ENCODE results near the gene ITGB2. TPM values are rescaled to one million over a fixed set of nuclear protein-coding genes. Genes with fewer than 3 reads are reported as not detected.

Gene ITGB2
- total RNA-seq, 1 experiment from 2014 or later = 120 TPM

DNA sequence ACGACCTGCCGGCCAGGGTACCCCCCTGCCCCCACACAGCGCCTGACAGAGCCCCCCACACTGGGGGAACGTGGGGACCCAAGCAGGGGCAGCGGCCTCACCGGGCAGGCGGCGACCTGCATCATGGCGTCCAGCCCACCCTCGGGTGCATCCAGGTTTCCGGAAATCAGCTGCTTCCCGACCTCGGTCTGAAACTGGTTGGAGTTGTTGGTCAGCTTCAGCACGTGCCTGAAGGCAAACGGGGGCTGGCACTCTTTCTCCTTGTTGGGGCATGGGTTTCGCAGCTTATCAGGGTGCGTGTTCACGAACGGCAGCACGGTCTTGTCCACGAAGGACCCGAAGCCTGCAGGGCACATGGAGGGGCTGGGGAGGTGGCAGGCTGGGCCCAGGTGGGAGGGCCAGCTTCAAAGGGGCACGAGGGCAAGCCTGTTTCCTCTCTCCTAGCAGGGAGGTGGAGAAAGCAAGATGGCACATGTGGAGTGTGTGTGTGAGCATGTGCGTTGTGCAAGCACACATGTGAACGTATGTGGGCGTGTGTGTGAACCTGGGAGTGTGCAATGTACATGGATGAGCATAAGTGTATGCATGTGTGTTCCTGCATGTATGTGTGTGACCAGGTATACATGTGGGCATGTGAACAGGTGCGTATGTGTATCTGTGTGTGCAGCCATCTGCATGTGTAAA lies 19.2 kb downstream of the ITGB2 start:
- Histone ChIP-seq H3K27ac (no peak overlapping the region), H3K9me3 (replicated peaks) (0 out of 2 replicates have a peak, but pooled peaks cover 6% of the 10 kb centered on the region), H3K4me1 (replicated peaks) (peaks cover 17% of the 10 kb centered on the region), H3K4me3 (no peak overlapping the region), H3K36me3 (peaks cover 64% of the 10 kb centered on the region), H3K27me3 (replicated peaks) (no peaks in the 10 kb centered on the region)
- no peak for DNase-seq (ENCODE audit: low read depth in 1 of 2, low spot score in 2 of 2)

DNA sequence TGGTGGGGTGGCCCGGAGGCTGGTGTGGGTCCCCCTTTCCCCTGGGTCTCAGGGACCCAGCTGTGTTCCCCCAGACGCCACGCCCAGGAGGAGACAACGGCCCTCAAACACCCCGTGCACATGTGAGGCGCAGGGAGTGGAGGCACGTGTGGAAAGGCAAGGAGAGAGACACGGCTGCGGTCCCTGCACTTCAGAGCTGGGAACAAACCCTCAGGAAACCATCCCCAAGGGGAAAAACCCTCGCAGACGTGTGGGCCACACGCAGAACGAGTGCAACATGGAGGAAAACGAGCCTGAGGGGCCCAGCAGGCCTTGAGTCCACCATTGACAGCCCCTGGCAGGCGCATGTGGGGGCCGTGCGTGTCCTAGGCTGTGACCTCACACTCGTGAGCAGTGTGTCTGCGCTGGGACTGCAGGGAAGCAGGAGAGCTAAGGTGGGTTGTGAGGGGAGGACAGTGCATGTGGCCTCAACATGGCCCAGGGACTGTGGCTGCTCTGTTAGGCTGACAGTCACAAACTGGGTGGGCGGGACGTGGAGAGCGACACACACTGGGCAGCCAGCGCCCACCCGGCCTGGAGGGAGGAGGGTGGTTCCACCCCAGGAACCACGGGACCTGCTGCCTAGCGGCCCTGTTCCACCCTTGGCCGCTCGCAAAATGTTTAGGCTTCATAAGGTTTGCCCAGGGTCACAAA lies 20.0 kb downstream of the ITGB2 start:
- Histone ChIP-seq H3K9me3 (replicated peaks) (0 out of 2 replicates have a peak, but pooled peaks cover 6% of the 10 kb centered on the region), H3K4me1 (replicated peaks) (peaks cover 17% of the 10 kb centered on the region), H3K27me3 (replicated peaks) (no peaks in the 10 kb centered on the region), H3K4me3 (no peak overlapping the region), H3K27ac (no peak overlapping the region), H3K36me3 (peaks cover 64% of the 10 kb centered on the region)
- no peak for DNase-seq (ENCODE audit: low read depth in 1 of 2, low spot score in 2 of 2)

DNA sequence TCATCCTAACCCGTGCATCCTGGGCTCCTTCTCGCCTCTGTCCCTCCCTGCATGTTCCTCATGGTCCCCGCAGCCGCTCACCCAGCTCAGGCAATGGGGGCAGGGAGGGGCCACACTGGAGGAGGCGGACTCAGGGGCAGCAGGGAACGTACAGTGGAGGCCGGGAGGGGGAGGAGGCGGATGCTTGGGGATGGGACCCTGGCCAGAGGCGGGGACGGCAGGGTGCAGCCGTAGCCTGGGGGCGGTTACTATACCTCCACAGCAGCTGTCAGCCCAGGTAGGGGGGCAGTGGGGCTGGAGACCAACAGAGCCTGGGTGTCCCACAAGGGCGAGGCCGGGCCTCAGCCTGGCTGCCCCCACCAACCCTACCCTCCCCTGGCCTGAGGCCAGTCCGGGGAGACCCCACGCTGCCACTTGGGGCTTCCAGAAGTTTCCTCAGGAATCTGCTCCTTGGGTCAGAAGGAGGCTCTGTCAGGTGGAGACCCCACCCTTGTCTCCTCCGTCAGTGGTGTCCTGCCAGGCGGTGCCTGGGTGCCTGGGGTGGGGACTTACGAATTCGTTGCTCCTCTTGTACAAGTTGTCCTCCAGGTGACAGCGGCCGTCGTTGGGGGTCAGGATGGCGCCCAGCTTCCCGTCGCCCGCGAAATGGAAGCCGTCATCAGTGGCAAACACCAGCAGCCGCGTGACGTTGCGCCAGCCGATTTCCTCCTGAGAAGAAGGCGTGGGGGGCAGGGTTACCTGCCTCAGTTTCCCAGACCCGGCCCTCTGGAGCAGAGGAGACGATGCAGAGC lies 20.7 kb downstream of the ITGB2 start:
- no peak for DNase-seq (ENCODE audit: low read depth in 1 of 2, low spot score in 2 of 2)
- H3K4me1 ChIP-seq (replicated peaks) = peaks cover 17% of the 10 kb centered on the region
- H3K4me3 ChIP-seq = no peak overlapping the region
- H3K9me3 ChIP-seq (replicated peaks) = 0 out of 2 replicates have a peak, but pooled peaks cover 6% of the 10 kb centered on the region
- H3K36me3 ChIP-seq = peaks cover 64% of the 10 kb centered on the region
- H3K27ac ChIP-seq = no peak overlapping the region
- no peaks in the 10 kb centered on the region for H3K27me3 ChIP-seq (replicated peaks)

DNA sequence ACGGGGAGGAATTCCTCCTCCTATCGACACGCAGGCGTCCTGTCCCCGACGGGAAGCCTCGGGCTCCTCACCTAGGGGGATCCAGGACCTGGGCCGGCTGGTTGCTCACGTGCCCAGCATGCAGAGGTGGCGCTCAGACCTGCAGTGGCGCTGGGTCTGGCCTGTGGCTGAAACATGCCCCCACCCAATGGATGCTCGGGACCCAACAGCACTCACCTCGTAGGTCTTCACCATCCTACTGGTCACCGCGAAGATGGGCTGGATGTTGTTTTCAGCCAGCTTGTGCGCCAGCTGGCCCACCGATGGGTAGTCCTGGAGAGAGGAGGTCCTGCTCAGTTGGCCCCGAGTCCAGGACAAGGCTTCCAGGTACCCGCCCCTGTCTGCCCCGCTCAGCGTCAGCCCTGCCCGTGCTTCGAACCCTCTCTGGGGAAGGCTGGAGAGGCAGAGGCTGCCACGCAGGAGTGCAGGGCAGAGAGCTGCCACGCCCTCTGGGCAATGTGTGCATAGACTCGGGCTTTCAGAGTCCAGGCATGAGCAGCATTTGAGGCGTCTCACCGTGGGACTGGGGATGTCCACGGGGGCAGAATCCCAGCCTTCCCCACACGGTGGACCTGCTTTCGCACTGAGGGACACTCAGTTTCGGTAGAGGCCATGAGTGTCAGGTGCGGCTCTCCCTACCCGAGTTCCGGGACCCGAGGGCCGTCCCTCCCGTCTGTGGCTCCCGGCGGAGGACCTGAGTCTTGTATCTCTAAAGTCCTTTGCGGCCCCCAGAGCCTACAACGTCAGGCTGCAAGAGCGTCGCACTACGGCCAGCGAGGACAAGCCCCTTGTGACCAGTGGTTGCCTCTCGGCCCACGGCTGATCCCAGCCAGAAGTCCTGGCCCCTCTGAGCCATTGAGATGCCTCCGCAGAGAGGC lies 21.6 kb downstream of the ITGB2 start:
- no peaks in the 10 kb centered on the region for H3K27me3 ChIP-seq (replicated peaks)

DNA sequence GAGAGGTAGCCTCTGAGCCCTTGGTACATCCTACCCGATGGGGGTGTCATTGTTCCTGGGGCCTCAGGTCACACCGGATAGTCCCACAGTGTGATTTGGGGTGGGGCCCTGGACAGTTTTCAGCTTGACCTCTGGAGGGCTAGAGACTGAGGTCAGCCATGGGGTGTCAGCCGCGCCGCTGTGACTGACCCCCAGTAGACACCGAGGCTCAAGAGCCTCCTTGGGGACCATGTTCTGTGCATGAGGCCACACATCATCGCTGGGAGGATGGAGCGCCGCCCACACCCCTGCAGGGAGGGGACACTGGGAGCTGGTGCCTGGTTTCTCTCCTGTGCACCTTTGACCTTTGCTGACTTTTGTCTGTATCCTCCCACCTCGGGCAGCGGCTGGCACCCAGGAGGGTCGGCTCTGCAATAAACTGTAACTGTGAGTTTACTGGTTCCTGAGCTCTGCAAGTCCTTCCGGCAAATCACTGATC lies 22.6 kb downstream of the ITGB2 start:
- H3K36me3 ChIP-seq = peaks cover 60% of the 10 kb centered on the region
- no peak overlapping the region for H3K4me3 ChIP-seq
- DNase-seq (ENCODE audit: low read depth in 1 of 2, low spot score in 2 of 2) = no peak
- H3K27ac ChIP-seq = no peak overlapping the region
- 0 out of 2 replicates have a peak, but pooled peaks cover 6% of the 10 kb centered on the region for H3K9me3 ChIP-seq (replicated peaks)
- peaks cover 19% of the 10 kb centered on the region for H3K4me1 ChIP-seq (replicated peaks)
- no peaks in the 10 kb centered on the region for H3K27me3 ChIP-seq (replicated peaks)

More for the DNA sequence above, 21.6 kb downstream of the ITGB2 start:
- Histone ChIP-seq H3K4me1 (replicated peaks) (peaks cover 17% of the 10 kb centered on the region), H3K36me3 (peaks cover 64% of the 10 kb centered on the region), H3K27ac (no peak overlapping the region), H3K4me3 (no peak overlapping the region), H3K9me3 (replicated peaks) (0 out of 2 replicates have a peak, but pooled peaks cover 6% of the 10 kb centered on the region)
- no peak for DNase-seq (ENCODE audit: low read depth in 1 of 2, low spot score in 2 of 2)

DNA sequence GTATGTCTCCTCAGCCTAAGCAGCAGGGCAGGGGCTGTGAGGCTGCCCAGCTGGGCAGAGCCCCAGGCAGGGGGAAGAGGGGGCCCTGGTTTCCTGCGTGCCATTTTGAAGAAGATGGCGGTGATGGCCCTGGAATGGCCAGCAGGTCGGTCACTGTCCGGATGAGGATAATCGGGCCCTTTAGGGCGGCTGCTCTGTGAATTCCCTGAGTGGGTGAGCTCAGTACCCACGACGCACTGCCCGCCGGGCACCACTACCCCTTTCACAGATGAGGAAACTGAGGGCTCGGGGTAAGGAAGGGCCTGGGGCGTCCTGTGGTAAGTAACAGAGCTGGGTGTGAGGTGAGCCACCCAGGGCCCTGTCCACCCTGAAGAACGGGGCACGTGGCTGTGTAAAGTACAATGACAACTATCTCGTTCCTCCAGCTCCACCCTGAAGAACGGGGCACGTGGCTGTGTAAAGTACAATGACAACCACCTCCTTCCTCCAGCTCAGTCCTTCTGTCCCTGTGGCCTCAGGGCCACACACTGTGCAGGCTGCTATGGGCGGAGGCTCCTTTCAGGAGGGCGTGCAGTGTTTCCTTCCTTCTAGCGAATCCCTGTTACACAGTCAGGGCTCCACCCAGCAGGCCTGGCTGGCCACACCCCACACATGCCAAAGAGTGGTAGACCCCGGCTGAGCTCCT lies 23.2 kb downstream of the ITGB2 start:
- Histone ChIP-seq H3K4me3 (no peak overlapping the region), H3K4me1 (replicated peaks) (peaks cover 25% of the 10 kb centered on the region), H3K36me3 (peaks cover 58% of the 10 kb centered on the region), H3K9me3 (replicated peaks) (0 out of 2 replicates have a peak, but pooled peaks cover 6% of the 10 kb centered on the region), H3K27ac (peak overlapping the region; percentile 41), H3K27me3 (replicated peaks) (no peaks in the 10 kb centered on the region)
- DNase-seq (ENCODE audit: low read depth in 1 of 2, low spot score in 2 of 2) = peak; percentile 88 to 95

DNA sequence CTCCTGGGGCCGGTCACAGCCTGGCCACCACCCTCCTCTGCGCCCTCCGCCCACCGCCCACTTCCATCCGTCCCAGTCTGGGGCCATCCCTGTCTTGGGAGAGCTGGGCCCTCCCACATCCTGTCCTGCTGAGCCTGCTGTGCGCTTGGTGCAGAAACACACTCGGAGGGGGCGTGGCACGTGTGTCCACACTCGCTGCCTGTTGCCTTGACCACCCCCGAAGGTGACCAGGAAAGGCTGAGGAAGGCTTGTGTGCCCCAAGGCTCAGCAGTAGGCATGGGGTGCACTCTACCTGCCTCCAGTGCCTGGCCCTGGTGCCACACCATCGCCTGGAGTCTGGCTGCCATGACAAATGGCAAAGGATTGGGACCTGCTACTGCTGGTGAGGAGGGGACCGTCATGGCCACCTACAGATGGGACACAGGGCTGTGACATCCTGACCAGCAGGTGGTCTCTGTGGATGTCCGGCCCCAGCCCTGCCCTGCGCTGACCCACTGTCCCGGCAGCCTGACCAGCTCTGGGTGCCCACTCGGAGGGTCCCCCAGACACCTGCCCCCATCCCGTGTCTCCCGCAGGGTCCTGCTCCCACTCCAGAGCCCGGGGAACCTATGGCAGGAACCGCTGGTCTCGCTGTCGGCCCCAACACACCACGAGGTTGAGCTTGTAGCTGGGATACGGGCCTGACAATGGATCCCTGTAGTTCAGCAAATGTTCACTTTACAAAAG lies 24.0 kb downstream of the ITGB2 start:
- no peaks in the 10 kb centered on the region for H3K27me3 ChIP-seq (replicated peaks)
- H3K9me3 ChIP-seq (replicated peaks) = no peaks in the 10 kb centered on the region
- H3K4me3 ChIP-seq = no peak overlapping the region
- no peak for DNase-seq (ENCODE audit: low read depth in 1 of 2, low spot score in 2 of 2)
- H3K4me1 ChIP-seq (replicated peaks) = peaks cover 31% of the 10 kb centered on the region
- H3K36me3 ChIP-seq = peaks cover 53% of the 10 kb centered on the region
- H3K27ac ChIP-seq = peak overlapping the region; percentile 41

DNA sequence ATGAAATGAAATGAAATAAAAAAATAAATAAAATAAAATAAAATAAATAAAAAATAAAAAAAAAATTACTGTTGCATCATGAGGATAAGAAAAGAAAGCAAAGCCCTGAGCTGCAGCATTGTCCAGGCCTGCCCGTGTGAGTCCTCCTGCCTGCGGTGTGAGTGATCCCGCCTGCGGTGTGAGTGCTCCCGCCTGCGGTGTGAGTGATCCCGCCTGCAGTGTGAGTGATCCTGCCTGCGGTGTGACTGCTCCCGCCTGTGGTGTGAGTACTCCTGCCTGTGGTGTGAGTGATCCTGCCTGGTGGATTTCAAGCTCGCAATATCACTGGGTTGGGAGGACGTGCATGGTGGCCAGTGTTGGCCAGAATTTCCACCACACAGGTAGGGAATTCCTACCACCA lies 24.8 kb downstream of the ITGB2 start:
- Histone ChIP-seq H3K4me1 (replicated peaks) (peaks cover 40% of the 10 kb centered on the region), H3K27ac (no peak overlapping the region)

DNA sequence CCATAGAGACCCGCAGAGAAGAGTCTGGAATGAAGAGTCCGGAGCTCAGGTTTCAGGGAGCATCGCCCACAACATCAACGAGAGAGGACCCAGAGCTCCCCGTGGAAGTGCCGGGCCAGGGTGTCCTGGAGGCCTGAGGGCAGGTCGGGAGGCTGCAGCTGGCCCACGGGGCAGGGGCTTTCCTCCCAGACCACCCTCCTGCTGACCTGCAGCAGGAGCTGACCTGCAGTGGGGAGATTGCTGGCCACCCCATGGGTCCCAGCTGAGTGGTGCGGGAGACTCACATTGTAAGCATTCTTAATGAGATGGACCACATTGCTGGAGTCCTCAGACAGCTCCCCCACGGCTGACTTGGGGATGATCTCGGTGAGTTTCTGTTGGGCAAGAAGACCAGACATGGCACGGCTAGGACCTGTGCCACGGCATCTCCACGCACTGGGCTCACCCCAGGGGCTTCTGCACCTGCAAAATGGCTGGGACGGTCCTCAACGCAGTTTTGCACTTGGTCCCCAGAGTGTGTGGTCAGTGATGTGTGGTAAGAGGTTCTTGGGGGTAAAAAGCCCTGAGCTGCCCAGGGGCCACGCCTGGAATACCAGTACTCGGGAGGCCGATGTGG lies 25.9 kb downstream of the ITGB2 start:
- no peaks in the 10 kb centered on the region for H3K9me3 ChIP-seq (replicated peaks)
- no peak for DNase-seq (ENCODE audit: low read depth in 1 of 2, low spot score in 2 of 2)
- H3K27ac ChIP-seq = no peak overlapping the region
- H3K27me3 ChIP-seq (replicated peaks) = no peaks in the 10 kb centered on the region
- peaks cover 50% of the 10 kb centered on the region for H3K4me1 ChIP-seq (replicated peaks)
- peaks cover 53% of the 10 kb centered on the region for H3K36me3 ChIP-seq
- H3K4me3 ChIP-seq = no peak overlapping the region

More for the DNA sequence above, 24.8 kb downstream of the ITGB2 start:
- Histone ChIP-seq H3K4me3 (no peak overlapping the region), H3K36me3 (peaks cover 53% of the 10 kb centered on the region), H3K9me3 (replicated peaks) (no peaks in the 10 kb centered on the region), H3K27me3 (replicated peaks) (no peaks in the 10 kb centered on the region)
- no peak for DNase-seq (ENCODE audit: low read depth in 1 of 2, low spot score in 2 of 2)

DNA sequence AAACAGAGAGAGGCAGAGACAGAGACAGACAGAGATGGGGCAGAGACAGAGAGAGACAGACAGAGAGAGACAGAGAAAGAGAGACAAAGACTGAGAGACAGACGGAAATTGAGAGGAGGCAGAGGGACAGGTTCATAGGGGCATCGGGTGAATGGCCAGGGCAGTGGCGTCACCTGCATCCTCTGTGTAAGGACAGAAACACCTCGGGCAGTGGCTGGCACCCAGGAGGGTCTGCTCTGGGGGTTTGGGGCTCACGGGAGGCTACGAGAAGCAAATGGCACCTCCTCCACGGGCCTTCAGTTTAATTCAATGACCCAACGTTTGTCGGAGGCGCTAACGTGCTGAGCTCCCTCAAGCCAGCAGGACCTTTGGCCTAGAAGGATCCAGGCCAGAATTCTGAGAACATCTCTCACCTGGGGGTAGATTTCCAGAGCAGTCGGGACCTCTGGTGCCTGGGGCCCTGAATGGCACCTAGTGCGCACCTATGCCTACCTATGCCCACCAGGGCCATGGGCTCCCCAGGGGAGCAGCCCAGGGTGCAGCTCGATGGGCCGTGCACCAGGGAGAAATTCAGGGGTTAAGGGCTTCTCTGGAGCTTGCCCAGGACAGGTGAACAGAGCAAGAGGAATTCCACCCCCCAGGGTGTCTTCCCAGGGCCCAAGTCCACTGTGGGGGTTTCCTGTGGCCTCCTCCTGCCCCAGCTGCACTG lies 26.6 kb downstream of the ITGB2 start:
- Histone ChIP-seq H3K27me3 (replicated peaks) (no peaks in the 10 kb centered on the region), H3K4me1 (replicated peaks) (peaks cover 57% of the 10 kb centered on the region), H3K4me3 (no peak overlapping the region), H3K9me3 (replicated peaks) (no peaks in the 10 kb centered on the region), H3K36me3 (peaks cover 53% of the 10 kb centered on the region), H3K27ac (no peak overlapping the region)
- no peak for DNase-seq (ENCODE audit: low read depth in 1 of 2, low spot score in 2 of 2)

DNA sequence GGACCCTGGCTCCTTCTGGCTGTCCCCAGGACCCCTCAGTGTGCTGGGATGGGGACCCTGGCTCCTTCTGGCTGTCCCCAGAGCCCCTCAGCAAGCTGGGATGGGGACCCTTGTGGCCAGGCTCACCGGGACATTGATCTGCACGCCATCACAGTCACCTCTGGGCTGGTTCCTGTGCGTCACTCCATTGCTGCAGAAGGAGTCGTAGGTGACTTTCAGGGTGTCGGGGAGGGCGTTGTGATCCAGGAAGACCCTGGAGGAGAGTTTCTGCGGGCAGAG lies 27.5 kb downstream of the ITGB2 start:
- no peak for DNase-seq (ENCODE audit: low read depth in 1 of 2, low spot score in 2 of 2)
- Histone ChIP-seq H3K27me3 (replicated peaks) (no peaks in the 10 kb centered on the region), H3K9me3 (replicated peaks) (no peaks in the 10 kb centered on the region), H3K27ac (no peak overlapping the region), H3K4me3 (no peak overlapping the region), H3K36me3 (peaks cover 55% of the 10 kb centered on the region), H3K4me1 (replicated peaks) (peaks cover 57% of the 10 kb centered on the region)
